Spleen (tissue), 7 donors: ENCODE data around the gene FPGS.

Experiments
- POLR2AphosphoS5 ChIP-seq, 3 donors: sonication (generic); formaldehyde crosslinking; IDR thresholded peaks; one replicate each; pipeline ENCODE4 v1.5.1; 2017; ENCODE audit warnings: antibody characterized with exemption in 3 of 3
- TF ChIP-seq, protein P1 (sequence below), 11 experiments: fragments of 200-600 bp in 7 of 11; fragments of 450-650 bp in 4 of 11; sonication (generic) in 4 of 11; IDR thresholded peaks in 8 of 11; conservative IDR thresholded peaks in 3 of 11; 1 replicate in 7 of 11; 2 replicates in 4 of 11; pipeline versions ENCODE4 v1.4.0 to v1.8.0; 2016 to 2021; ENCODE audit warnings: antibody characterized with exemption in 11 of 11, inconsistent platforms in 4 of 11, mild to moderate bottlenecking in 1 of 11
- donor health status: DM: no; HTN: no; CAD: no; lungs with moderate emphysema.
- donor health status: DM: no; HTN: no; CAD: no.
- donor health status: DM: no; HTN: no; CAD: no.

DNA sequence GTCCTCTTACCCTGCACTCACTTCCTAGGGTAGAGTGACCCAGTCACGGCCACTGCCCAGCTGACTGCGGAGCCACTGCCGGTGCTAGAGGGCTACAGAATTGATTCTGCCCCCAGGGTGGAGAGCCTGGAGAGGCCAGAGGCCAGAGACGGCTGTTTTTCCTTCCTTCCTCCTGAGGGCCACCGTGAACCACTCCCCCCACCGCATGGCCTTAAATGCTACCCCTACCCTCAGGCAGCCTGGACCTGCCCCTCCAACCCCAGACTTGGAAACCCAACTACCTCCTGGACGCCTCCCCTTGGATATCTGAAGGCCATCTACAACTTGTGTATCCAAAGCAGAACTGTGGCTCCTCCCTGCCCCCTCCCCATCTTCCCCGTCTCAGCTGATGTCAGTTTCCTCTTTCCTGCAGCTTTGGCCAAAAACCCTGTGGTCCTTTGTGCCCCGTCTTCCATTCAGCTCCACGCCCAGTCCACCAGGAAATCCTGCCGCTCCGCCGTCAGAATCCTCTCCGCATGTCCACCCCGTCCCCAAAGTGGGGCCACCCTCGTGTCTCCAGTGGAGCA is 40.5 kb upstream of the FPGS start:
- TF ChIP-seq, protein P1, sequence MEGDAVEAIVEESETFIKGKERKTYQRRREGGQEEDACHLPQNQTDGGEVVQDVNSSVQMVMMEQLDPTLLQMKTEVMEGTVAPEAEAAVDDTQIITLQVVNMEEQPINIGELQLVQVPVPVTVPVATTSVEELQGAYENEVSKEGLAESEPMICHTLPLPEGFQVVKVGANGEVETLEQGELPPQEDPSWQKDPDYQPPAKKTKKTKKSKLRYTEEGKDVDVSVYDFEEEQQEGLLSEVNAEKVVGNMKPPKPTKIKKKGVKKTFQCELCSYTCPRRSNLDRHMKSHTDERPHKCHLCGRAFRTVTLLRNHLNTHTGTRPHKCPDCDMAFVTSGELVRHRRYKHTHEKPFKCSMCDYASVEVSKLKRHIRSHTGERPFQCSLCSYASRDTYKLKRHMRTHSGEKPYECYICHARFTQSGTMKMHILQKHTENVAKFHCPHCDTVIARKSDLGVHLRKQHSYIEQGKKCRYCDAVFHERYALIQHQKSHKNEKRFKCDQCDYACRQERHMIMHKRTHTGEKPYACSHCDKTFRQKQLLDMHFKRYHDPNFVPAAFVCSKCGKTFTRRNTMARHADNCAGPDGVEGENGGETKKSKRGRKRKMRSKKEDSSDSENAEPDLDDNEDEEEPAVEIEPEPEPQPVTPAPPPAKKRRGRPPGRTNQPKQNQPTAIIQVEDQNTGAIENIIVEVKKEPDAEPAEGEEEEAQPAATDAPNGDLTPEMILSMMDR (IDR thresholded peaks at IDR 0.05 in 8 of 11, conservative IDR thresholded peaks at IDR 0.05 in 3 of 11): peak in 1 of 11 experiments; percentile 5
- TF ChIP-seq POLR2AphosphoS5 (IDR thresholded peaks at IDR 0.05): peak; percentile 63 to 71 (median 67)
